Measurements from ENCODE around the gene CLDN1. TPM values are rescaled to one million over a fixed set of nuclear protein-coding genes. Genes with fewer than 3 reads are reported as not detected.

CLDN1 gene
- total and polyA plus RNA-seq, 7 donors, result 0.27 to 3.8 (median 0.46) TPM

GRCh38 chr3:190345027-190345821 lies 23.0 kb upstream of the CLDN1 start:
- Histone ChIP-seq H3K36me3 (no peaks in the 10 kb centered on the region), H3K27me3 (no peaks in the 10 kb centered on the region), H3K4me3 (no peak overlapping the region), H3K27ac (peak overlapping the region in 2 of 4 donors; percentile 3 to 24), H3K4me1 (peaks cover 0 to 16% (median 12%) of the 10 kb centered on the region in 4 donors), H3K9me3 (no peaks in the 10 kb centered on the region)
- intact Hi-C loops (cut with DNase I), result no loop called here
- DNase-seq, result no peak
- TF ChIP-seq CTCF (IDR thresholded peaks at IDR 0.05) (no peak), EP300 (IDR thresholded peaks at IDR 0.05) (no peak), POLR2A (IDR thresholded peaks at IDR 0.05) (no peak), POLR2AphosphoS5 (IDR thresholded peaks at IDR 0.05) (no peak)
- WGBS, 2 donors, result 5 to 33% methylated on average over 4 of the region's 4 CpGs

GRCh38 chr3:190340071-190340470 lies 17.8 kb upstream of the CLDN1 start:
- 82 to 87% methylated on average over 2 of the region's 2 CpGs for WGBS, 2 donors
- TF ChIP-seq POLR2AphosphoS5 (IDR thresholded peaks at IDR 0.05) (no peak), POLR2A (IDR thresholded peaks at IDR 0.05) (no peak), EP300 (IDR thresholded peaks at IDR 0.05) (no peak), CTCF (IDR thresholded peaks at IDR 0.05) (no peak)
- DNase-seq, result no peak
- H3K4me3 ChIP-seq, result no peak overlapping the region
- H3K4me1 ChIP-seq, result peaks cover 0 to 10% (median 4%) of the 10 kb centered on the region in 4 donors
- no peak overlapping the region for H3K27ac ChIP-seq
- intact Hi-C loops (cut with DNase I), result no loop called here
- H3K36me3 ChIP-seq, result no peaks in the 10 kb centered on the region
- H3K27me3 ChIP-seq, result no peaks in the 10 kb centered on the region
- no peaks in the 10 kb centered on the region for H3K9me3 ChIP-seq

GRCh38 chr3:190339130-190339529 lies 16.9 kb upstream of the CLDN1 start:
- no peaks in the 10 kb centered on the region for H3K27me3 ChIP-seq
- peaks cover 0 to 6% (median 0%) of the 10 kb centered on the region in 4 donors for H3K4me1 ChIP-seq
- no peak overlapping the region for H3K4me3 ChIP-seq
- H3K36me3 ChIP-seq, result no peaks in the 10 kb centered on the region
- H3K27ac ChIP-seq, result no peak overlapping the region
- intact Hi-C loops (cut with DNase I), result no loop called here
- TF ChIP-seq POLR2AphosphoS5 (IDR thresholded peaks at IDR 0.05) (no peak), POLR2A (IDR thresholded peaks at IDR 0.05) (no peak), CTCF (IDR thresholded peaks at IDR 0.05) (no peak), EP300 (IDR thresholded peaks at IDR 0.05) (no peak)
- no peak for DNase-seq
- no peaks in the 10 kb centered on the region for H3K9me3 ChIP-seq

GRCh38 chr3:190338717-190339116 lies 16.5 kb upstream of the CLDN1 start:
- Histone ChIP-seq H3K4me1 (peaks cover 0 to 6% (median 0%) of the 10 kb centered on the region in 4 donors), H3K27ac (no peak overlapping the region), H3K9me3 (no peaks in the 10 kb centered on the region), H3K36me3 (no peaks in the 10 kb centered on the region), H3K27me3 (no peaks in the 10 kb centered on the region), H3K4me3 (no peak overlapping the region)
- TF ChIP-seq EP300 (IDR thresholded peaks at IDR 0.05) (no peak), POLR2A (IDR thresholded peaks at IDR 0.05) (no peak), CTCF (IDR thresholded peaks at IDR 0.05) (no peak), POLR2AphosphoS5 (IDR thresholded peaks at IDR 0.05) (no peak)
- DNase-seq, result no peak
- intact Hi-C loops (cut with DNase I), result no loop called here
